ENCODE results near the gene AZU1.

DNA sequence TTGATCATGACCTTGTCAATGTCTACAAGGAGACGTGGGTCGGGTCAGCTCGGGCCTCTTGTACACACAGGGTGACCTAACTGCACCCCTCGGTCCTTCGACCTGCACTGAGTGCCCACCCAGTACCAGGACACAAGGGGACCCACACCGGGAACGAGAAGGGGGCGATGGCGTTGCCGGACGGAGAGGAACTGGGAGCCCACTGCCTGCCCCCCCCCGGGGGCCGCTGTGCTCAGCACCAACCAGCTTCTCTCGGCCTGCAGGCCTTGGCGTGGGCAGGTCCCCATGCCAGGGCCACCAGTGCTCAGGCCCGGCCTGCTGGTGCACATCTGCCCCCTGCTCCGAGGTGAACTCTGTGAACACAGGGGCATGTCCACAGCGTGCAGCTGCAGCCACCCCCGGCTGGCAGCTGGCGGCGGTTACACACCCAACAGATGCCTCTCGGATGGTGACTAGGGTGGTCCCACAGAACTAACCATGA, 46.0 kb downstream of the AZU1 start:
- TF ChIP-seq, protein P1, sequence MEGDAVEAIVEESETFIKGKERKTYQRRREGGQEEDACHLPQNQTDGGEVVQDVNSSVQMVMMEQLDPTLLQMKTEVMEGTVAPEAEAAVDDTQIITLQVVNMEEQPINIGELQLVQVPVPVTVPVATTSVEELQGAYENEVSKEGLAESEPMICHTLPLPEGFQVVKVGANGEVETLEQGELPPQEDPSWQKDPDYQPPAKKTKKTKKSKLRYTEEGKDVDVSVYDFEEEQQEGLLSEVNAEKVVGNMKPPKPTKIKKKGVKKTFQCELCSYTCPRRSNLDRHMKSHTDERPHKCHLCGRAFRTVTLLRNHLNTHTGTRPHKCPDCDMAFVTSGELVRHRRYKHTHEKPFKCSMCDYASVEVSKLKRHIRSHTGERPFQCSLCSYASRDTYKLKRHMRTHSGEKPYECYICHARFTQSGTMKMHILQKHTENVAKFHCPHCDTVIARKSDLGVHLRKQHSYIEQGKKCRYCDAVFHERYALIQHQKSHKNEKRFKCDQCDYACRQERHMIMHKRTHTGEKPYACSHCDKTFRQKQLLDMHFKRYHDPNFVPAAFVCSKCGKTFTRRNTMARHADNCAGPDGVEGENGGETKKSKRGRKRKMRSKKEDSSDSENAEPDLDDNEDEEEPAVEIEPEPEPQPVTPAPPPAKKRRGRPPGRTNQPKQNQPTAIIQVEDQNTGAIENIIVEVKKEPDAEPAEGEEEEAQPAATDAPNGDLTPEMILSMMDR (IDR thresholded peaks at IDR 0.05): no peak
- no peak for TF ChIP-seq POLR2A (IDR thresholded peaks at IDR 0.05)

All from body of pancreas (tissue), 4 donors.